ENCODE data around the gene OR10V1. TPM values are rescaled to one million over a fixed set of nuclear protein-coding genes. Genes with fewer than 3 reads are reported as not detected.

The OR10V1 gene
- not detected for total RNA-seq
- polyA plus RNA-seq = not detected

DNA sequence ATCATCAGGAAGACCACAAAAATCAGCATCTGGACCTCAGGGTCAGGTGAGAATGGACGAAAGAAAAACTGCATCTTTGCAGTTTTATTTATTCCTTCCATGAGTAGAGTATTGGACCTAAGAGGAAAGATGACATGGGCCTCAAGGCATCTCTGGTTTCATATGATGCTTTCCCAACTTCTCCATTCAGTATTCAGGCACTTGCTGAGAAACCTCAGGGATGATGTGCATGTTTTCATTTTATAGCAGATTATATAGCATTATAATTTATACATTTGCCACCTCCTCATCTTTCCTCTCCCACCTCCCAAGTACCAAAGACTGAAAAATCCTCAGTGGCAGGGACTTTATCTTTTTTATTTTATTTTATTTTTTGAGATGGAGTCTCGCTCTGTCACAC is at the start of gene OR10V1:
OR10V1 (minus strand) TSS at position 101 of the 400 bp plus-strand sequence; CDS start at position 101, 0 bp downstream.
- TF ChIP-seq, protein P1, sequence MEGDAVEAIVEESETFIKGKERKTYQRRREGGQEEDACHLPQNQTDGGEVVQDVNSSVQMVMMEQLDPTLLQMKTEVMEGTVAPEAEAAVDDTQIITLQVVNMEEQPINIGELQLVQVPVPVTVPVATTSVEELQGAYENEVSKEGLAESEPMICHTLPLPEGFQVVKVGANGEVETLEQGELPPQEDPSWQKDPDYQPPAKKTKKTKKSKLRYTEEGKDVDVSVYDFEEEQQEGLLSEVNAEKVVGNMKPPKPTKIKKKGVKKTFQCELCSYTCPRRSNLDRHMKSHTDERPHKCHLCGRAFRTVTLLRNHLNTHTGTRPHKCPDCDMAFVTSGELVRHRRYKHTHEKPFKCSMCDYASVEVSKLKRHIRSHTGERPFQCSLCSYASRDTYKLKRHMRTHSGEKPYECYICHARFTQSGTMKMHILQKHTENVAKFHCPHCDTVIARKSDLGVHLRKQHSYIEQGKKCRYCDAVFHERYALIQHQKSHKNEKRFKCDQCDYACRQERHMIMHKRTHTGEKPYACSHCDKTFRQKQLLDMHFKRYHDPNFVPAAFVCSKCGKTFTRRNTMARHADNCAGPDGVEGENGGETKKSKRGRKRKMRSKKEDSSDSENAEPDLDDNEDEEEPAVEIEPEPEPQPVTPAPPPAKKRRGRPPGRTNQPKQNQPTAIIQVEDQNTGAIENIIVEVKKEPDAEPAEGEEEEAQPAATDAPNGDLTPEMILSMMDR (IDR thresholded peaks at IDR 0.05) = no peak
- intact Hi-C loops (cut with DNase I) = no loop called here
- FAIRE-seq (no peak), ATAC-seq (no peak), DNase-seq (no peak)
- WGBS, 2 donors = 78 to 94% methylated on average over 2 of the region's 2 CpGs
- Histone ChIP-seq H3K36me3 (no peaks in the 10 kb centered on the region), H3K27me3 (no peaks in the 10 kb centered on the region), H3K9me3 (no peaks in the 10 kb centered on the region), H3K4me3 (no peak within 1 kb of the TSS), H3K27ac (no peak within 1 kb of the TSS), H3K4me1 (no peaks in the 10 kb centered on the region)

DNA sequence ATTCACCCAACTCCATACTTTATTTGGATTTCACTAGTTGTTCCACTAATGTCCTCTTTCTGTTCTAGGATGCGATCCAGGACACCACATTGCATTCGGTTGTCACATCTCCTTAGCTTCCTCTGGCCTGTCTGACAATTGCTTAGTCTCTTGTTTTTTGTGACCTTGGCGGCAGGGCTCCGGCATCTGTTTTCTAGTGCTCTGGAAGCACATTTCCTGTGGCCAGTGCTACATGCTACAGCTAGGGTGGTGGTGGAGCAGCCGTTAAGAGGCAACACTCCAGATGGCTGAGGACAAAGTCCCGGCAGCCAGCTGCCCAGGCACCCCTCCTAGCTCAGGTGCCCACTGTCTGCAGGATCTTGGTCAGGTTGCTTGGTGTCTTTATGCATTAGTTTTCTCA is 48.3 kb upstream of the OR10V1 start:
- WGBS, 2 donors = 71 to 77% methylated on average over 6 of the region's 6 CpGs
- no peak for DNase-seq
- TF ChIP-seq, protein P1 (IDR thresholded peaks at IDR 0.05) = no peak
- peak in 3 of 4 donors; percentile 26 to 48 (median 30) for ATAC-seq
- H3K4me1 ChIP-seq = peaks cover 2 to 20% (median 8%) of the 10 kb centered on the region in 3 donors
- H3K27me3 ChIP-seq = no peaks in the 10 kb centered on the region
- no peak overlapping the region for H3K27ac ChIP-seq
- H3K36me3 ChIP-seq = no peaks in the 10 kb centered on the region
- intact Hi-C loops (cut with DNase I) = no loop called here
- H3K4me3 ChIP-seq = no peak overlapping the region
- FAIRE-seq = no peak
- H3K9me3 ChIP-seq = no peaks in the 10 kb centered on the region

- H3K27ac ChIP-seq = no peak overlapping the region
- DNase-seq (no peak), FAIRE-seq (no peak), ATAC-seq (no peak)
- H3K4me1 ChIP-seq = peaks cover 0 to 19% (median 7%) of the 10 kb centered on the region in 3 donors
- intact Hi-C loops (cut with DNase I) = no loop called here
- H3K9me3 ChIP-seq = no peaks in the 10 kb centered on the region
- no peaks in the 10 kb centered on the region for H3K27me3 ChIP-seq
- no peak overlapping the region for H3K4me3 ChIP-seq
- WGBS, 2 donors = 75 to 84% methylated on average over 4 of the region's 4 CpGs
- TF ChIP-seq, protein P1 (IDR thresholded peaks at IDR 0.05) = no peak
- no peaks in the 10 kb centered on the region for H3K36me3 ChIP-seq
These were observed 47.1 kb upstream of the OR10V1 start for GRCh38 chr11:59760771-59761170.

- intact Hi-C loops (cut with DNase I) = no loop called here
- Histone ChIP-seq H3K4me3 (no peak overlapping the region), H3K27ac (no peak overlapping the region), H3K36me3 (no peaks in the 10 kb centered on the region), H3K9me3 (no peaks in the 10 kb centered on the region), H3K4me1 (peaks cover 0 to 19% (median 7%) of the 10 kb centered on the region in 3 donors), H3K27me3 (no peaks in the 10 kb centered on the region)
- WGBS, 2 donors = 82 to 87% methylated on average over 4 of the region's 4 CpGs
- TF ChIP-seq, protein P1 (IDR thresholded peaks at IDR 0.05) = no peak
- ATAC-seq (no peak), DNase-seq (no peak), FAIRE-seq (no peak)
These were observed 46.3 kb upstream of the OR10V1 start for GRCh38 chr11:59759900-59760299.

DNA sequence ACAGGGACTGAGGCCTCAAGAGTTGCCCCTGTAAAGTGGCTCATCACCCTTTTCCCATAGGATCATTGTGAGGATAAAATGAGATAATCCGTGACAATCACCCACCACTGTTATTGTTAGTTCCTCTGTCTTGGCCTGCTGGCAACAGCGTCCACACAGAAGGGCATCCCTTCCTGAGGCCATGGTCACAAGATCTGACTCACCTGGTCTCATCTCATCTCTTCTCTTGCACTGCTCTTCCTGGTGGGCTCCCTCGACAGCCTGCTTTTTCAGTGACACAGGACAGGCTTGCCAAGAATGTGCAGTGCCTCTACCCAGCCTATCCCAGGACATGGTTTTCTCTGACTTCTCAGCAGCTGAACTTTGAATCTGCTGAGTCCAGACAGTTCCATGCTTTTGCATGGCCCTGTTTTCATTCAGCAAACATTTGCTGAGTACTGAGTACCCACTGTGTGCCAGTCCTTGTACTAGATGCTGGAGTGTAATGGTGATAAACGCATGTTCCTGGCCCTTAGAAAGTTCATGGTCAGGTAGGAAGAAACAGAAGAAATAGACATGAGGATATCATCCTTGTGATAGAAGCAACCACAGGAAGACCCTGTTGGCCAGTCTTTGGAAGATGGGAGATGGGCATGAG is 44.9 kb upstream of the OR10V1 start:
- Histone ChIP-seq H3K4me1 (peaks cover 0 to 19% (median 7%) of the 10 kb centered on the region in 3 donors), H3K9me3 (no peaks in the 10 kb centered on the region), H3K4me3 (no peak overlapping the region), H3K27me3 (no peaks in the 10 kb centered on the region), H3K27ac (no peak overlapping the region), H3K36me3 (no peaks in the 10 kb centered on the region)
- FAIRE-seq (no peak), DNase-seq (no peak), ATAC-seq (no peak)
- TF ChIP-seq, protein P1 (IDR thresholded peaks at IDR 0.05) = no peak
- intact Hi-C loops (cut with DNase I) = no loop called here
- 82 to 87% methylated on average over 4 of the region's 4 CpGs for WGBS, 2 donors

Measured in pancreas (tissue), 10 donors.